ENCODE measurements around the gene C10orf105. TPM values are rescaled to one million over a fixed set of nuclear protein-coding genes. Genes with fewer than 3 reads are reported as not detected.

The C10orf105 gene
- total RNA-seq, 5 donors from 2014 or later (not counting 1 experiment from before 2014, with no cell fraction given): 0.15 to 0.45 (median 0.16) TPM

DNA sequence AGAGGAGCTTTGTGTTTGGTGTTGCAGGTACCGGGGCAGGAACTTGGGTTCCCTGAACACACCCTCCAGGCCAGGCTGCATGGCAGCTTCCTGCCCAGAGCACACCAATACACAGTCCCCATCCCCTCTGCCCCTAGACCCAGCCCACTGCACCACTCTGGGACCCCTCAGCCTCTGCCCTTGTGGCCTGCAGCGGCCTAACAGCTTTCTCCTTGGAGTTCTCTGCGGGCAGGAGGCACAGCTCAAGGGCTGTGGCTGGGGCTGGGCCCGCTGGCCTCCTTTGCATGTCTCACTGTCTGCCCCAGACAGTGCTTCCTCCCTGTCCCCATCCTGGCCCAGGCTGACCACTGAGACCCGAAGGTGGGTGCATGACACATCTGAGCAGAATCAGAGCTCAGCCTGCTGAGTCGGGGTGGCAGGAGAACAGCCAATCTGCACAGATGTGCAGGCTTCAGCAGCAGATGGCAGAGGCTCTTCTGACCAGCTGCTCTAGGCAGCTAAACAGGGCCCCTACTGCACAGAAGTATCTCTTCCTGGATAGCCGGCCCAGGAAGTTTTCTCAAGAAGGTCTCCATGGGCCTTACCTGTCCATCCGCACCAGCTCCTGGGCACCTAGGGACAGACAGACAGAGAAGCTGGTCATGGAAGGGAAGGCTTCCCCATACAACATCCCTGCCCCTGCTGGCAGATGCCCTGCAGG is 33.0 kb upstream of the C10orf105 start:
- peaks cover 24% of the 10 kb centered on the region for H3K36me3 Mint-ChIP-seq
- peak in 3 of 35 experiments; percentile 39 to 51 (median 40) for DNase-seq
- Histone ChIP-seq H3K9me3 (no peaks in the 10 kb centered on the region), H3K27me3 (replicated peaks in 1 of 2; ENCODE audit: control insufficient read depth in 2 of 2, extremely low read depth in 1 of 2, insufficient read depth in 2 of 2, low read length in 1 of 2) (no peaks in the 10 kb centered on the region), H3K27ac (ENCODE audit: low read length) (peak overlapping the region; percentile 93), H3K36me3 (ENCODE audit: control insufficient read depth in 2 of 2, extremely low read depth in 1 of 2, insufficient read depth in 1 of 2, low read length in 1 of 2) (peaks cover 13 to 64% of the 10 kb centered on the region in 2 donors), H3K4me1 (ENCODE audit: control insufficient read depth in 1 of 2, extremely low read depth in 1 of 2, insufficient read depth in 2 of 2, low read length in 2 of 2) (peaks cover 90 to 100% of the 10 kb centered on the region in 2 experiments), H3K4me3 (ENCODE audit: control insufficient read depth in 1 of 2, extremely low read depth in 1 of 2, low read length in 1 of 2) (peak overlapping the region in 1 of 2 donors; percentile 11)
- ChIA-PET CTCF (interaction anchor here in 1 of 2 donors (0.6 kb wide), 1 partner anchor 20 kb away, joined by 3 read pairs; no protein-coding TSS in a partner anchor), POLR2A (interaction anchor here in 1 of 2 donors (0.5 kb wide), 1 partner anchor 10 kb away, joined by 3 read pairs; no protein-coding TSS in a partner anchor)
- no peaks in the 10 kb centered on the region for H3K27me3 Mint-ChIP-seq
- H3K4me1 Mint-ChIP-seq: peaks cover 95 to 97% (median 96%) of the 10 kb centered on the region in 3 donors
- no peaks in the 10 kb centered on the region for H3K9me3 Mint-ChIP-seq
- H3K27ac Mint-ChIP-seq: peak overlapping the region; percentile 93 to 98
- WGBS (ENCODE audit: insufficient coverage): 38% methylated on average over 5 of the region's 8 CpGs
- peak in 3 of 4 experiments; percentile 12 to 26 (median 24) for ATAC-seq (replicated peaks in 1 of 4)
- peak overlapping the region in 1 of 3 donors; percentile 72 for H3K4me3 Mint-ChIP-seq

DNA sequence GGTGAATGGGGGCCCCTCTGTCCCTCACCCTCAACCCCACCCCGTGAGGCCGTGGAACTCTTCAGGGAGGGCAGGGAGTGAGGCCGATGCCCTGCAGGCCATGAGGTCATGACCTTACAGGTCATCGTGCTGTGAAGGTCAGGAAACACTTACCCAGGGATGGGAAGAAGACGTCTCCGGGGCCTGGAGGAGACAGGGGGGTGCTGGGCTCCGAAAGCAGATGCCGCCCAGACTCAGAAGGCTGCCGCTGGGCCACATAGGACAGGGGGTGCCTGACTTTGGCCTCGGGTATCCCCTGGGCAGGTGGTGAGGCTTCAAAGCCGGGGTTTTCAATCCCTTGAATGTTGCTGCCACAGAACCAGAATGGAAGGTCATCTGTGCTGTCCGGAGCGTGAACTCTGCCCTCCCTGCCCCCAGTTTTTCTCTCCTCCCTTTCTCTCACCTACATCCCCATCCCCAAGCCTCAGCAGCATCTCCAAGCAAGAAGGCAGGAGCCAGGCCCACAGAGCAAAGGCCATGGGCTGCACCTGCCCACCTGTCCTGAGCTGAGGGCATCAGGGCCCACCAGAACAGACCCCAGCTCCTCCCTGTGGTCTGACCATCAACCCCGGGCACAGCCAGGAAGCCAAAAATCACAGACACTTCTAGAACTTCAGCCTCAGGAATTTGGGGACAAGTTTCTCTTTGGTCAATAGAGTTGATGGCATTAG is 32.1 kb upstream of the C10orf105 start:
- CTCF ChIA-PET: interaction anchor here in 1 of 2 donors (0.6 kb wide), 1 partner anchor 107 kb away, joined by 4 read pairs; no protein-coding TSS in a partner anchor
- H3K4me3 Mint-ChIP-seq: peak overlapping the region in 1 of 3 donors; percentile 72
- peaks cover 95 to 97% (median 96%) of the 10 kb centered on the region in 3 donors for H3K4me1 Mint-ChIP-seq
- Histone ChIP-seq H3K36me3 (ENCODE audit: control insufficient read depth in 2 of 2, extremely low read depth in 1 of 2, insufficient read depth in 1 of 2, low read length in 1 of 2) (peaks cover 13 to 64% of the 10 kb centered on the region in 2 donors), H3K4me3 (ENCODE audit: control insufficient read depth in 1 of 2, extremely low read depth in 1 of 2, low read length in 1 of 2) (no peak overlapping the region), H3K9me3 (no peaks in the 10 kb centered on the region), H3K27ac (ENCODE audit: low read length) (peak overlapping the region; percentile 93), H3K4me1 (ENCODE audit: control insufficient read depth in 1 of 2, extremely low read depth in 1 of 2, insufficient read depth in 2 of 2, low read length in 2 of 2) (peaks cover 90 to 100% of the 10 kb centered on the region in 2 experiments), H3K27me3 (replicated peaks in 1 of 2; ENCODE audit: control insufficient read depth in 2 of 2, extremely low read depth in 1 of 2, insufficient read depth in 2 of 2, low read length in 1 of 2) (no peaks in the 10 kb centered on the region)
- H3K27me3 Mint-ChIP-seq: no peaks in the 10 kb centered on the region
- H3K27ac Mint-ChIP-seq: peak overlapping the region; percentile 93 to 98
- no peak for ATAC-seq (replicated peaks in 1 of 4)
- POLR2A ChIA-PET: no interaction called here
- H3K9me3 Mint-ChIP-seq: no peaks in the 10 kb centered on the region
- 91% methylated on average over 10 of the region's 14 CpGs for WGBS (ENCODE audit: insufficient coverage)
- DNase-seq: no peak
- H3K36me3 Mint-ChIP-seq: peaks cover 24% of the 10 kb centered on the region

DNA sequence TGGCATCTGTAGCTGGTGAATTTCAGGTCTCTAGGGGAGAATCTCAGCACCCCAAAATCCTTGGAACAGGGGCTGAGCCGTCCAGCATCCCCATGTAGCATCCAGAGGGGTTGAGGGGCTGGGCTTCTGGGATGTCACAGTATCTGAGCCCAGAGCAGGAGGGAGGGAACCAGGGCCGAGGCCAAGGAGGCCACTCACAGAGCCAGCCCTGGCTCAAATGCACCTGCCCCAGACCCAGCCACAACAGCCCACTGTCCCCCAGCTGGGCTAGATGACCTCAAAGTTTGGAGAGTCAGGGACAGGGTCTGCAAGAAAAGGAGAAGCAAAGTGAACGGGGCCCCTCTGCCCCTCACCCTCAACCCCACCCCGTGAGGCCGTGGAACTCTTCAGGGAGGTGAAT is 31.4 kb upstream of the C10orf105 start:
- peak overlapping the region; percentile 93 for H3K27ac ChIP-seq (ENCODE audit: low read length)
- no peak overlapping the region for H3K4me3 ChIP-seq (ENCODE audit: control insufficient read depth in 1 of 2, extremely low read depth in 1 of 2, low read length in 1 of 2)
- ChIA-PET POLR2A (interaction anchor here in 1 of 2 donors (0.6 kb wide), 1 partner anchor 18 kb away, joined by 3 read pairs; no protein-coding TSS in a partner anchor), CTCF (no interaction called here)
- Mint-ChIP-seq H3K4me1 (peaks cover 95 to 97% (median 96%) of the 10 kb centered on the region in 3 donors), H3K27ac (peak overlapping the region; percentile 99 to 100), H3K4me3 (peak overlapping the region in 2 of 3 donors; percentile 28 to 80), H3K27me3 (no peaks in the 10 kb centered on the region), H3K9me3 (no peaks in the 10 kb centered on the region), H3K36me3 (peaks cover 21% of the 10 kb centered on the region)
- ATAC-seq (replicated peaks in 1 of 4) (no peak), DNase-seq (no peak)
- no peaks in the 10 kb centered on the region for H3K27me3 ChIP-seq (replicated peaks in 1 of 2; ENCODE audit: control insufficient read depth in 2 of 2, extremely low read depth in 1 of 2, insufficient read depth in 2 of 2, low read length in 1 of 2)
- no peaks in the 10 kb centered on the region for H3K9me3 ChIP-seq
- H3K4me1 ChIP-seq (ENCODE audit: control insufficient read depth in 1 of 2, extremely low read depth in 1 of 2, insufficient read depth in 2 of 2, low read length in 2 of 2): peaks cover 90 to 100% of the 10 kb centered on the region in 2 experiments
- 100% methylated on average over 1 of the region's 5 CpGs for WGBS (ENCODE audit: insufficient coverage)
- peaks cover 13 to 64% of the 10 kb centered on the region in 2 donors for H3K36me3 ChIP-seq (ENCODE audit: control insufficient read depth in 2 of 2, extremely low read depth in 1 of 2, insufficient read depth in 1 of 2, low read length in 1 of 2)

DNA sequence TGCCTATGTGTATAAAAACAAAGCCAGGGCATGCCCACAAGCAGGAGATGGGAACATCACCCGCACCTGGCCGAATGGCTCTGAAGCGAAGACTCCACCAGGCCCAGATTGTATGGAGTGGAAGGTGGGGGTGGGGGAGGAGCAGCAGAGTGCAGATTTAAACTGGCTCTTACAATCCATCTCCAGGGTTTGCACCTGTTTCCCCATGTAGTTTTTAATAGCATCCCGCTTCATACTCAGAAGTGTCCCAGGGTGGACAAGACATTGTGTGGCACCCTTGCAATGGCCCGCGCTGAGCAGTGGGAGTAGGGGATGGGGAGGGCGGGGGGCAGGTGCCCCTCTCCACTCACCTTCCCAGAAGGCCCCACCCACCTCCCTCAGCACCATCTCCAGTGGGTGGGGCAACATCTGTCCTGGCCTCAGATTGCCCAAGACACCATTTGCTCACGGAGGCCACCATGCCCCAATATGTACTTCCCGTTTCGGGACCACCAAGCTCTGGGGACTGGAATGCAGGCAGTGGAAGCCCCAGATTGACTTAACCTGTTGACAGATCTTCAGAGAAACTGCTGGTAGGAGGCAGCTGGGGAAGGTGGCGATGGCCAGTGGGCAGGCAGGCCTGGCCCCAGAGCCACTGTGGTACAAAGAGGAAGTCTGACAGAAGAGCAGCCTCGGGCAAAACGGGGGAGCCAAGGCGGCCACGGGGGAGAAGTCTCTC is 30.7 kb upstream of the C10orf105 start:
- Mint-ChIP-seq H3K27ac (peak overlapping the region; percentile 99 to 100), H3K4me3 (peak overlapping the region in 2 of 3 donors; percentile 9 to 80), H3K36me3 (peaks cover 21% of the 10 kb centered on the region), H3K9me3 (no peaks in the 10 kb centered on the region), H3K27me3 (no peaks in the 10 kb centered on the region), H3K4me1 (peaks cover 97% of the 10 kb centered on the region in 3 donors)
- DNase-seq (no peak), ATAC-seq (replicated peaks in 1 of 4) (no peak)
- no peaks in the 10 kb centered on the region for H3K9me3 ChIP-seq
- H3K4me3 ChIP-seq (ENCODE audit: control insufficient read depth in 1 of 2, extremely low read depth in 1 of 2, low read length in 1 of 2): no peak overlapping the region
- peaks cover 89 to 100% of the 10 kb centered on the region in 2 experiments for H3K4me1 ChIP-seq (ENCODE audit: control insufficient read depth in 1 of 2, extremely low read depth in 1 of 2, insufficient read depth in 2 of 2, low read length in 2 of 2)
- peak overlapping the region; percentile 93 for H3K27ac ChIP-seq (ENCODE audit: low read length)
- H3K27me3 ChIP-seq (replicated peaks in 1 of 2; ENCODE audit: control insufficient read depth in 2 of 2, extremely low read depth in 1 of 2, insufficient read depth in 2 of 2, low read length in 1 of 2): no peaks in the 10 kb centered on the region
- peaks cover 13 to 58% of the 10 kb centered on the region in 2 donors for H3K36me3 ChIP-seq (ENCODE audit: control insufficient read depth in 2 of 2, extremely low read depth in 1 of 2, insufficient read depth in 1 of 2, low read length in 1 of 2)
- POLR2A ChIA-PET: no interaction called here
- CTCF ChIA-PET: no interaction called here
- WGBS (ENCODE audit: insufficient coverage): 76% methylated on average over 10 of the region's 15 CpGs

DNA sequence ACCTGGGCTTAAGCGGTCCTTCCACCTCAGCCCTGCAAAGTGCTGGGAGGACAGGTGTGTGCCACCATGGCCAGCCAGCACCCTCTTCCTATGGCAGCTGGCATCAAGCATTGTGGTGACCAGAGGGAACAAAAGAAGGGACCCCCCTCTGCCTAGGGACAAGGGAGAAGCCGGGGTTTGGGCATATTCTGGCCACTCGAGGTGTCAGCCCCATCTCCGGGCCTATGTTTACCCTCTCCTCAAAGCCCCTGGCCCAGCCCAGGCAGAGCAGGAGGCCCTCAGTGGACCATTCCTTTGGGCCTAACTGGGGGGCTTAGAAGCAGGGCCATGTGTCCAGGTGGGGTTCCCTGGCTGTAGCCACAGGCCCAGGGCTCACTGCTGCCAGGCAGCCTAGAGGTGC is 29.8 kb upstream of the C10orf105 start:
- POLR2A ChIA-PET: interaction anchor here in 1 of 2 donors (1.0 kb wide), 2 partner anchors 8 to 21 kb away, joined by 3 read pairs; no protein-coding TSS in a partner anchor
- H3K27ac Mint-ChIP-seq: peak overlapping the region; percentile 99 to 100
- H3K27me3 ChIP-seq (replicated peaks in 1 of 2; ENCODE audit: control insufficient read depth in 2 of 2, extremely low read depth in 1 of 2, insufficient read depth in 2 of 2, low read length in 1 of 2): no peaks in the 10 kb centered on the region
- ATAC-seq (replicated peaks in 1 of 4) (no peak), DNase-seq (no peak)
- CTCF ChIA-PET: interaction anchor here in 1 of 2 donors (1.0 to 1.5 kb wide), 9 partner anchors 9 to 431 kb away, joined by 3 to 9 read pairs (median 5); partner anchors contain the start of genes SLC29A3 and VSIR
- H3K36me3 Mint-ChIP-seq: peaks cover 21% of the 10 kb centered on the region
- peaks cover 9 to 50% of the 10 kb centered on the region in 2 donors for H3K36me3 ChIP-seq (ENCODE audit: control insufficient read depth in 2 of 2, extremely low read depth in 1 of 2, insufficient read depth in 1 of 2, low read length in 1 of 2)
- no peaks in the 10 kb centered on the region for H3K27me3 Mint-ChIP-seq
- H3K4me1 Mint-ChIP-seq: peaks cover 97% of the 10 kb centered on the region in 3 donors
- no peak overlapping the region for H3K4me3 ChIP-seq (ENCODE audit: control insufficient read depth in 1 of 2, extremely low read depth in 1 of 2, low read length in 1 of 2)
- WGBS (ENCODE audit: insufficient coverage): 68% methylated on average over 4 of the region's 4 CpGs
- H3K9me3 Mint-ChIP-seq: no peaks in the 10 kb centered on the region
- peak overlapping the region; percentile 93 for H3K27ac ChIP-seq (ENCODE audit: low read length)
- peak overlapping the region in 2 of 3 donors; percentile 40 to 80 for H3K4me3 Mint-ChIP-seq
- H3K9me3 ChIP-seq: no peaks in the 10 kb centered on the region
- peaks cover 87 to 100% of the 10 kb centered on the region in 2 experiments for H3K4me1 ChIP-seq (ENCODE audit: control insufficient read depth in 1 of 2, extremely low read depth in 1 of 2, insufficient read depth in 2 of 2, low read length in 2 of 2)
